NCI-H1048 (cell line): ENCODE measurements around the gene POFUT1.
A peak's percentile ranks its signal among the peaks of the same experiment; 100 is the strongest.
"Not testable (repeated sequence)": the region's sequence is repeated elsewhere in the genome, so short reads cannot be mapped to it uniquely, and the experiment has no call there.

Experiments
- DNase-seq: peaks from one replicate; lab custom pipeline; 2025; lab: John Stamatoyannopoulos, UW

The POFUT1 gene

GRCh38 chr20:32207626-32208498 lies at the start of gene POFUT1, which contains the start of gene PLAGL2:
Gene POFUT1, plus strand, starts transcription at chr20:32207880. Its CDS starts 62 bp downstream, at chr20:32207942.
Gene PLAGL2, minus strand, starts transcription at chr20:32207743. Its CDS starts 5,565 bp downstream, at chr20:32202178.
- DNase-seq: peak; percentile 42

- DNase-seq: no peak
Observed at GRCh38 chr20:32158351-32158750, 49.3 kb upstream of the POFUT1 start.

- DNase-seq: no peak
Observed at GRCh38 chr20:32158943-32159660, 48.6 kb upstream of the POFUT1 start.

- DNase-seq: no peak
Observed at GRCh38 chr20:32159766-32160221, 47.9 kb upstream of the POFUT1 start.

- DNase-seq: no peak
Observed at GRCh38 chr20:32160341-32160740, 47.3 kb upstream of the POFUT1 start.

GRCh38 chr20:32162351-32162750 lies 45.3 kb upstream of the POFUT1 start:
- DNase-seq: no peak

- no peak for DNase-seq
Observed at GRCh38 chr20:32163951-32164350, 43.7 kb upstream of the POFUT1 start.

GRCh38 chr20:32164984-32165735 lies 42.5 kb upstream of the POFUT1 start:
- no peak for DNase-seq

- no peak for DNase-seq
Observed at GRCh38 chr20:32165836-32166545, 41.7 kb upstream of the POFUT1 start.

GRCh38 chr20:32167552-32167951 lies 40.1 kb upstream of the POFUT1 start:
- DNase-seq: no peak

- DNase-seq: no peak
Observed at GRCh38 chr20:32168184-32168910, 39.3 kb upstream of the POFUT1 start.

- not testable (repeated sequence) for DNase-seq
Observed at GRCh38 chr20:32177696-32178095, 30.0 kb upstream of the POFUT1 start.

GRCh38 chr20:32179515-32179914 lies 28.2 kb upstream of the POFUT1 start:
- no peak for DNase-seq

GRCh38 chr20:32179934-32180333 lies 27.7 kb upstream of the POFUT1 start:
- no peak for DNase-seq

GRCh38 chr20:32181606-32182005 lies 26.1 kb upstream of the POFUT1 start:
- DNase-seq: no peak

GRCh38 chr20:32183947-32184635 lies 23.6 kb upstream of the POFUT1 start:
- no peak for DNase-seq

- DNase-seq: no peak
Observed at GRCh38 chr20:32184961-32185603, 22.6 kb upstream of the POFUT1 start.

- no peak for DNase-seq
Observed at GRCh38 chr20:32186506-32186905, 21.2 kb upstream of the POFUT1 start.

- DNase-seq: no peak
Observed at GRCh38 chr20:32188376-32189122, 19.1 kb upstream of the POFUT1 start.
